Endothelial cell of umbilical vein (primary cell): Measurements from ENCODE around the gene CNOT6L. TPM values are rescaled to one million over a fixed set of nuclear protein-coding genes. Genes with fewer than 3 reads are reported as not detected.

ENCODE experiments used
- BruUV-seq: library from RNA; stranded (reverse); fragments of 400-500 nt; replicated peaks from 2 replicates; lab custom pipeline; 2021; lab: Mats Ljungman, UMichigan
- CTCF ChIA-PET: fragments of 300-600, 350-600 bp; sonication (Branson Sonifier 250); formaldehyde crosslinking; loops from one replicate; lab custom pipeline; 2021; ENCODE audit warnings: antibody characterized with exemption, inconsistent platforms; lab: Charles Lee
- POLR2A ChIA-PET: fragments of 300-600, 350-600 bp; sonication (Branson Sonifier 250); formaldehyde crosslinking; loops from one replicate; lab custom pipeline; 2021; ENCODE audit warnings: antibody characterized with exemption, inconsistent platforms; lab: Charles Lee
- DNase-seq: peaks from one replicate; pipeline ENCODE4 v3.0.0-alpha.2; 2011; ENCODE audit warnings: low read depth, low spot score
- FAIRE-seq: peaks from 2 replicates; lab custom pipeline; 2011; peaks lifted over from hg19 to GRCh38; lab: Jason Lieb, UNC
- H2AFZ ChIP-seq: 2 replicates; pipeline ENCODE4 v1.6.0; 2012; ENCODE audit warnings: low read depth, low read length, control low read depth, inconsistent platforms
- H3K27ac ChIP-seq: 2 replicates; pipeline ENCODE4 v1.5.1; 2011; ENCODE audit warnings: low read depth, mild to moderate bottlenecking, control low read depth, low read length, moderate library complexity; ENCODE audit not compliant: insufficient read depth
- H3K27me3 ChIP-seq, 2 experiments: 2 replicates each; pipeline versions ENCODE4 v1.6.0 to v1.6.1; 2011; ENCODE audit warnings: low read length in 2 of 2, mixed read lengths in 1 of 2; ENCODE audit not compliant: control insufficient read depth in 2 of 2, insufficient read depth in 2 of 2
- H3K36me3 ChIP-seq, 2 experiments: 2 replicates in 1 of 2; 3 replicates in 1 of 2; pipeline ENCODE4 v1.5.1; 2011; ENCODE audit warnings: low read length in 2 of 2, mild to moderate bottlenecking in 1 of 2, moderate library complexity in 1 of 2; ENCODE audit not compliant: control insufficient read depth in 2 of 2, insufficient read depth in 2 of 2; ENCODE audit errors: extremely low read depth in 1 of 2
- H3K4me1 ChIP-seq: 3 replicates; pipeline ENCODE4 v1.5.1; 2011; ENCODE audit warnings: mild to moderate bottlenecking, low read length; ENCODE audit not compliant: control insufficient read depth, insufficient read depth; ENCODE audit errors: extremely low read depth
- H3K4me2 ChIP-seq: 2 replicates; pipeline ENCODE4 v1.6.1; 2011; ENCODE audit warnings: low read length, control low read depth, mixed read lengths; ENCODE audit not compliant: insufficient read depth
- H3K4me3 ChIP-seq, 3 experiments: fragments of 200-600 bp in 1 of 3; sonication (generic), shearing (Covaris generic) in 1 of 3; replicated peaks in 1 of 3; 2 replicates each; pipeline ENCODE4 v1.5.1; 2011 to 2016; ENCODE audit warnings: control low read depth in 3 of 3, low read length in 3 of 3, mild to moderate bottlenecking in 2 of 3, inconsistent platforms in 1 of 3, low read depth in 1 of 3, moderate library complexity in 1 of 3; ENCODE audit not compliant: insufficient read depth in 1 of 3
- H3K79me2 ChIP-seq: 2 replicates; pipeline ENCODE4 v1.6.0; 2012; ENCODE audit warnings: low read length, inconsistent platforms; ENCODE audit not compliant: control insufficient read depth, insufficient read depth
- H3K9ac ChIP-seq: replicated peaks from 2 replicates; pipeline ENCODE3; 2011; ENCODE audit warnings: low read length, control low read depth; ENCODE audit not compliant: insufficient read depth; ENCODE audit errors: extremely low read depth
- H3K9me1 ChIP-seq: replicated peaks from 3 replicates; pipeline ENCODE4 v1.6.0; 2011; ENCODE audit warnings: mild to moderate bottlenecking, low read length; ENCODE audit not compliant: control insufficient read depth, insufficient read depth; ENCODE audit errors: extremely low read depth
- H3K9me3 ChIP-seq: replicated peaks from 2 replicates; pipeline ENCODE4 v1.5.1; 2012; ENCODE audit warnings: low read length, inconsistent platforms; ENCODE audit not compliant: control insufficient read depth, insufficient read depth
- H4K20me1 ChIP-seq: replicated peaks from 2 replicates; pipeline ENCODE3; 2011; ENCODE audit warnings: mild to moderate bottlenecking, low read length; ENCODE audit not compliant: control insufficient read depth, insufficient read depth; ENCODE audit errors: extremely low read depth
- CTCF ChIP-seq, 2 donors: IDR thresholded peaks; 1 replicate in 1 of 2; 2 replicates in 1 of 2; pipeline ENCODE4 v1.5.1; 2011; ENCODE audit warnings: low read length in 2 of 2, mild to moderate bottlenecking in 2 of 2, moderate library complexity in 2 of 2, control low read depth in 1 of 2, inconsistent platforms in 1 of 2, low read depth in 1 of 2; ENCODE audit not compliant: insufficient read depth in 1 of 2; ENCODE audit errors: extremely low read depth in 1 of 2
- EZH2 ChIP-seq: IDR thresholded peaks from 2 replicates; pipeline ENCODE4 v1.6.1; 2012; ENCODE audit warnings: borderline replicate concordance, low read depth, mild to moderate bottlenecking, moderate library complexity, low read length, inconsistent platforms; ENCODE audit not compliant: severe bottlenecking
- FOS ChIP-seq: IDR thresholded peaks from 2 replicates; pipeline ENCODE4 v1.6.1; 2011; ENCODE audit warnings: mild to moderate bottlenecking, low read length, moderate library complexity, borderline replicate concordance; ENCODE audit not compliant: insufficient read depth
- GATA2 ChIP-seq: IDR thresholded peaks from 2 replicates; pipeline ENCODE4 v1.7.0; 2011; ENCODE audit warnings: low read depth, mild to moderate bottlenecking, moderate library complexity, mixed read lengths, low read length; ENCODE audit not compliant: insufficient read length, insufficient read depth
- JUN ChIP-seq: IDR thresholded peaks from 2 replicates; pipeline ENCODE4 v1.6.1; 2011; ENCODE audit warnings: borderline replicate concordance, low read depth; ENCODE audit not compliant: insufficient read length, insufficient read depth
- MYC ChIP-seq: IDR thresholded peaks from one replicate; pipeline ENCODE4 v1.6.1; 2011; ENCODE audit warnings: mild to moderate bottlenecking, low read depth, low read length
- POLR2A ChIP-seq: IDR thresholded peaks from 2 replicates; pipeline ENCODE4 v1.6.1; 2012; ENCODE audit warnings: low read depth, mild to moderate bottlenecking, control low read depth, low read length
- POLR2AphosphoS5 ChIP-seq: IDR thresholded peaks from 2 replicates; pipeline ENCODE4 v1.6.1; 2012; ENCODE audit warnings: low read depth, mild to moderate bottlenecking, control low read depth, low read length, moderate library complexity; ENCODE audit not compliant: insufficient read depth
- dilution Hi-C: fragments of 300-500 bp; cut with MboI; formaldehyde crosslinking; loops from one replicate; pipeline ENCODE4 v1.15.0; 2019; ENCODE audit warnings: low sequenced_read_pairs; ENCODE audit not compliant: extremely low pct_ligation_motif_present
- intact Hi-C: fragments of 100-400 bp; cut with micrococcal nuclease; formaldehyde crosslinking; loops from one replicate; pipeline ENCODE4 v1.10.0; 2022
- polyA plus RNA-seq, 4 experiments: library from polyadenylated mRNA; depleted of rRNA in 3 of 4; stranded (reverse) in 3 of 4; unstranded in 1 of 4; fragments of >200 nt; gene quantifications; 2 replicates each; pipeline versions ENCODE4 v1.2.1 to v1.2.3, GENCODE V29; 2011 to 2012; ENCODE audit warnings: missing spikeins in 1 of 4
- total RNA-seq: library from RNA; stranded (reverse); gene quantifications from 2 replicates; pipeline ENCODE4 v1.2.3, GENCODE V29; 2021
- TF ChIP-seq, protein P1 (sequence below): IDR thresholded peaks from 2 replicates; pipeline ENCODE4 v1.6.1; 2011; ENCODE audit not compliant: insufficient read depth, insufficient read length

CNOT6L gene
- total and polyA plus RNA-seq, 2 donors (not counting 3 experiments of a cell fraction or from before 2014, with no cell fraction given), result 8.5 to 60.7 TPM

DNA sequence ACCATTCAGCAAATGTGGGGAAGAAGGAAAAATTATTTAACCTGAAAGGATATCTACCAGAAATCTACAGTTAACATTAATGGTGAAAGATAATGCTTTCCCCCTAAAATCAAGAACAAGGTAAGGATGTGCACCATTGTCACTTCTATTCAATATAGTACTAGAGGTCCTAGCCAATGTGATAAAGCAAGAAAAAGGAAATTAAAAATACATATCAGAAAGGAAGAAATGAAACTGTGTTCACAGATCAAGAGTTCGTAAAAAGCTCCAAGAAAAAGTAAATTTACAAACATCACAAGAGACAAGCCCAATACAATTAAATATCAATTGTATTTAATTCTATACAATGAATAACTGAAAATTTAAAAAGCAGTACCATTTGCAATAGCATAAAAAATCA is 57.6 kb downstream of the CNOT6L start:
- no peak for TF ChIP-seq EZH2
- H3K4me3 ChIP-seq, result no peak overlapping the region
- H3K9me1 ChIP-seq, result no peaks in the 10 kb centered on the region
- POLR2A ChIA-PET, result no interaction called here
- no peak overlapping the region for H3K27ac ChIP-seq
- FAIRE-seq (no peak), DNase-seq (no peak)
- H3K79me2 ChIP-seq, result peaks cover 22% of the 10 kb centered on the region
- H4K20me1 ChIP-seq, result no peaks in the 10 kb centered on the region
- dilution Hi-C loops (no loop called here), intact Hi-C loops (no loop called here)
- H3K36me3 ChIP-seq, result no peaks in the 10 kb centered on the region
- BruUV-seq, result no TSS peak
- CTCF ChIA-PET, result interaction anchor here (1.7 kb wide), 1 partner anchor 9 kb away, joined by 4 read pairs; no protein-coding TSS in a partner anchor
- H3K27me3 ChIP-seq, result no peaks in the 10 kb centered on the region
- no peak overlapping the region for H2AFZ ChIP-seq
- H3K4me1 ChIP-seq, result no peaks in the 10 kb centered on the region
- H3K9ac ChIP-seq, result no peak overlapping the region
- H3K4me2 ChIP-seq, result no peak overlapping the region
- no peaks in the 10 kb centered on the region for H3K9me3 ChIP-seq

DNA sequence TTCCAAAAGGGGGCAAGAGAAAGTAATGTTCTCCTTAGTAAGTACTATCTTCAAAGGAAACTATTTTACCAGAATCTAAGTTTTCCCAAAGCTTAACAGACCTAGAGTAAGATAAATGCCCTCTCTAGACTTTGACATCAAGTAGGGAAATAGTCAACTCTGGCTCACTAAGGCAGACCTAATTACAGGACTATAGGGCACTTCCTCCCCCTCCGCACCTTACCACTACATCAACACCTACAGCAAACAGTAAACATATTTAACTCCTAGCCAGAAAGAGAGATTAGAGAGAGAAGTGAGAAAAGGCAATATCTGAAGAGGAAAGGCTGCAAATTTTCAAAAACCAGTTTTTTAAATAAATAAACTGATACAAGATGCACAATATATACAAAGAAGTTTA is 60.4 kb downstream of the CNOT6L start:
- POLR2A ChIA-PET, result interaction anchor here (0.7 kb wide), 1 partner anchor 46 kb away, joined by 3 read pairs; no protein-coding TSS in a partner anchor
- Histone ChIP-seq H3K9me1 (no peaks in the 10 kb centered on the region), H3K9ac (no peak overlapping the region), H4K20me1 (no peaks in the 10 kb centered on the region), H3K36me3 (no peaks in the 10 kb centered on the region), H3K4me3 (no peak overlapping the region), H3K27ac (no peak overlapping the region), H3K79me2 (peaks cover 19% of the 10 kb centered on the region), H3K9me3 (no peaks in the 10 kb centered on the region), H3K27me3 (no peaks in the 10 kb centered on the region), H2AFZ (no peak overlapping the region), H3K4me2 (no peak overlapping the region), H3K4me1 (no peaks in the 10 kb centered on the region)
- intact Hi-C loops (no loop called here), dilution Hi-C loops (no loop called here)
- DNase-seq (no peak), FAIRE-seq (no peak)
- no TSS peak for BruUV-seq
- CTCF ChIA-PET, result no interaction called here
- no peak for TF ChIP-seq JUN
- no peak for TF ChIP-seq CTCF (IDR thresholded peaks at IDR 0.05; ENCODE audit: extremely low read depth in 1 of 2, insufficient read depth in 1 of 2, low read depth in 1 of 2, low read length in 2 of 2)
- TF ChIP-seq, protein P1, sequence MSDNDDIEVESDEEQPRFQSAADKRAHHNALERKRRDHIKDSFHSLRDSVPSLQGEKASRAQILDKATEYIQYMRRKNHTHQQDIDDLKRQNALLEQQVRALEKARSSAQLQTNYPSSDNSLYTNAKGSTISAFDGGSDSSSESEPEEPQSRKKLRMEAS, result no peak
- no peak for TF ChIP-seq POLR2AphosphoS5
- no peak for TF ChIP-seq FOS
- no peak for TF ChIP-seq GATA2
- no peak for TF ChIP-seq POLR2A
- TF ChIP-seq MYC, result no peak
- TF ChIP-seq EZH2, result no peak
